MV-4-11 (cell line): ENCODE results near the gene VPS4A.

Experiments
- DNase-seq: peaks from one replicate; lab custom pipeline; 2025; lab: John Stamatoyannopoulos, UW

The VPS4A gene

GRCh38 chr16:69366431-69366830 lies 55.3 kb downstream of the VPS4A start:
- DNase-seq: no peak

GRCh38 chr16:69367980-69368379 lies 56.8 kb downstream of the VPS4A start:
- DNase-seq: peak; percentile 11

- no peak for DNase-seq
Measured at GRCh38 chr16:69368866-69369265, 57.7 kb downstream of the VPS4A start.

GRCh38 chr16:69371564-69371963 lies 60.4 kb downstream of the VPS4A start:
- DNase-seq: no peak

GRCh38 chr16:69373019-69373418 lies 61.9 kb downstream of the VPS4A start:
- no peak for DNase-seq
